Testis (tissue), 2 donors: ENCODE data around the gene EXOC3L4.

Source experiments
- CTCF ChIP-seq, 3 experiments: fragments of 450-650 bp in 2 of 3; fragments of 200-600 bp in 1 of 3; sonication (generic) in 1 of 3; IDR thresholded peaks; one replicate each; pipeline ENCODE4 v1.5.1; 2016 to 2019; ENCODE audit warnings: antibody characterized with exemption in 3 of 3, mild to moderate bottlenecking in 2 of 3, moderate library complexity in 1 of 3
- POLR2A ChIP-seq: fragments of 450-650 bp; IDR thresholded peaks from one replicate; pipeline ENCODE4 v1.6.1; 2017; ENCODE audit warnings: antibody characterized with exemption, mild to moderate bottlenecking, moderate library complexity

- TF ChIP-seq CTCF (IDR thresholded peaks at IDR 0.05) (no peak), POLR2A (no peak)
Observed at GRCh38 chr14:103057028-103057371, 37.5 kb upstream of the EXOC3L4 start.
